Cardiac muscle cell (in vitro differentiated cells and primary cell): ENCODE data around the gene MMP24OS. TPM values are rescaled to one million over a fixed set of nuclear protein-coding genes. Genes with fewer than 3 reads are reported as not detected.

Experiments
- DNase-seq, 2 donors: peaks; one replicate each; pipeline versions ENCODE4 v3.0.0 to v3.0.0-alpha.2; 2010 to 2017; ENCODE audit warnings: low read depth in 1 of 2, low spot score in 1 of 2
- H3K27ac ChIP-seq: fragments of 200-600 bp; sonication (generic); 2 replicates; pipeline ENCODE4 v1.5.1; 2016
- H3K27me3 ChIP-seq: fragments of 200-600 bp; sonication (generic); 2 replicates; pipeline ENCODE4 v1.6.0; 2016; ENCODE audit warnings: control low read depth
- H3K36me3 ChIP-seq: fragments of 200-600 bp; sonication (generic); 2 replicates; pipeline ENCODE4 v1.5.1; 2016; ENCODE audit warnings: control low read depth
- H3K4me1 ChIP-seq: fragments of 200-600 bp; sonication (generic); 2 replicates; pipeline ENCODE4 v1.8.1; 2017; ENCODE audit warnings: low read depth, mild to moderate bottlenecking, mixed run types
- H3K4me3 ChIP-seq: fragments of 200-600 bp; sonication (generic); 2 replicates; pipeline ENCODE4 v1.5.1; 2016; ENCODE audit warnings: mild to moderate bottlenecking
- H3K9me3 ChIP-seq: fragments of 200-600 bp; sonication (generic); 2 replicates; pipeline ENCODE4 v1.5.1; 2017; ENCODE audit warnings: low read depth, mild to moderate bottlenecking, control low read depth
- polyA plus RNA-seq: library from polyadenylated mRNA; unstranded; fragments of >200 nt; fragmentation: Nextera tagmentation; extraction: Ambion mirVana; gene quantifications from 2 replicates; pipeline ENCODE4 v1.2.1, GENCODE V29; 2016
- total RNA-seq: library from RNA; depleted of rRNA; stranded (reverse); fragments of >200 nt; gene quantifications from 2 replicates; pipeline ENCODE4 v1.2.3, GENCODE V29; 2016
- TF ChIP-seq, protein P1 (sequence below): IDR thresholded peaks from 2 replicates; pipeline ENCODE4 v1.5.1; 2012; ENCODE audit warnings: low read depth, mild to moderate bottlenecking, low read length

The MMP24OS gene
- total and polyA plus RNA-seq, 2 experiments from 2014 or later: 29.4 to 61.4 TPM

- no peaks in the 10 kb centered on the region for H3K27me3 ChIP-seq
- H3K27ac ChIP-seq: no peak overlapping the region
- no peaks in the 10 kb centered on the region for H3K36me3 ChIP-seq
- H3K4me3 ChIP-seq: no peak overlapping the region
- no peak for DNase-seq
- H3K4me1 ChIP-seq: peaks cover 16% of the 10 kb centered on the region
- TF ChIP-seq, protein P1, sequence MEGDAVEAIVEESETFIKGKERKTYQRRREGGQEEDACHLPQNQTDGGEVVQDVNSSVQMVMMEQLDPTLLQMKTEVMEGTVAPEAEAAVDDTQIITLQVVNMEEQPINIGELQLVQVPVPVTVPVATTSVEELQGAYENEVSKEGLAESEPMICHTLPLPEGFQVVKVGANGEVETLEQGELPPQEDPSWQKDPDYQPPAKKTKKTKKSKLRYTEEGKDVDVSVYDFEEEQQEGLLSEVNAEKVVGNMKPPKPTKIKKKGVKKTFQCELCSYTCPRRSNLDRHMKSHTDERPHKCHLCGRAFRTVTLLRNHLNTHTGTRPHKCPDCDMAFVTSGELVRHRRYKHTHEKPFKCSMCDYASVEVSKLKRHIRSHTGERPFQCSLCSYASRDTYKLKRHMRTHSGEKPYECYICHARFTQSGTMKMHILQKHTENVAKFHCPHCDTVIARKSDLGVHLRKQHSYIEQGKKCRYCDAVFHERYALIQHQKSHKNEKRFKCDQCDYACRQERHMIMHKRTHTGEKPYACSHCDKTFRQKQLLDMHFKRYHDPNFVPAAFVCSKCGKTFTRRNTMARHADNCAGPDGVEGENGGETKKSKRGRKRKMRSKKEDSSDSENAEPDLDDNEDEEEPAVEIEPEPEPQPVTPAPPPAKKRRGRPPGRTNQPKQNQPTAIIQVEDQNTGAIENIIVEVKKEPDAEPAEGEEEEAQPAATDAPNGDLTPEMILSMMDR: no peak
- H3K9me3 ChIP-seq: no peaks in the 10 kb centered on the region
Observed at GRCh38 chr20:35298264-35298663, 20.3 kb upstream of the MMP24OS start.

GRCh38 chr20:35297740-35298139, 19.8 kb upstream of the MMP24OS start:
- Histone ChIP-seq H3K4me1 (peaks cover 21% of the 10 kb centered on the region), H3K4me3 (no peak overlapping the region), H3K27me3 (no peaks in the 10 kb centered on the region), H3K36me3 (no peaks in the 10 kb centered on the region), H3K27ac (no peak overlapping the region), H3K9me3 (no peaks in the 10 kb centered on the region)
- TF ChIP-seq, protein P1: no peak
- DNase-seq: no peak

DNA sequence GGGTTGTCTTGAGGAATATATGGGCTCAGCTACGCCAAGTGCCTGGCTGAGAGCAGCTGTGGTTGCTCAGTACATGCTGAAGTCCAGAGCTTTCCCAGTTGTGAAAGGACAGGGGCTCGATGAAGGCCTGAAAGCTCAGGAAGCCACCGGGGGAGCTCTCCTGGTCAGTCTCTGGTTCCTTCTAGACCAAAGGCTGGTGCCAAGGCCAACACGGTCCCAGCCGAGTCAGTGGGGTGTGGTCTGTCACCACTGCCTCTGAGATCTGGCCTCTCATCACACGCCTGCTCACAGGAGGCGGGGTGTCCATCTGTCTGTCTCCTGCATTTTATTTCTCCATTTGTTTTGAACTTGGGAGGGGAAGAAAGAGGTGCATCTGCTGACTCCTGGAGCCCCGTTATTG, 19.2 kb upstream of the MMP24OS start:
- H3K4me1 ChIP-seq: peaks cover 23% of the 10 kb centered on the region
- no peaks in the 10 kb centered on the region for H3K9me3 ChIP-seq
- TF ChIP-seq, protein P1: no peak
- H3K36me3 ChIP-seq: no peaks in the 10 kb centered on the region
- DNase-seq: no peak
- H3K27ac ChIP-seq: no peak overlapping the region
- H3K4me3 ChIP-seq: no peak overlapping the region
- no peaks in the 10 kb centered on the region for H3K27me3 ChIP-seq

DNA sequence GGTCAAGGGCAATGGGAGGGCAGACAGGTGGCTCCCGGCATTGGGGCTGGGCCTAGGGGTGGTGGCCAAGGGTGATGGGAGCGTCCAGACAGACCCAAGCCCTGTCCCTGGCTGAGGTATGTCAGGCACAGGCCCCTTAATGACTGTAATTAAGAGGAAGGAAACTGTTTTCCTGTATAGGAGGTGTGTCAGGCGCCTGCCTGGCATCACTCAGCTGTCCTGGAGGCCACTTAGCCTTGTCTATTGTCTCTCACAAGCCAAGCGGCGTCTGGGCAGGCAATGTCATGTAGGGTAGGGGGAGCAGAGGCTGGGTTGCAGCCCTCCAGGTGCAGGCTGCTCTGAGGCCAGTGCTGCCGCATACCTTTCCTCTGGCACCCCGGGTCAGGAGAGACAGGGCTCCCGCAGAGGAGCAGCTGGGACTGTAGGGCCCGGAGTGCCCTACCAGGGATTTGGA, 18.2 kb upstream of the MMP24OS start:
- Histone ChIP-seq H3K4me3 (no peak overlapping the region), H3K9me3 (no peaks in the 10 kb centered on the region), H3K4me1 (peaks cover 23% of the 10 kb centered on the region), H3K27ac (peak overlapping the region; percentile 1), H3K27me3 (no peaks in the 10 kb centered on the region), H3K36me3 (no peaks in the 10 kb centered on the region)
- DNase-seq: peak in 1 of 2 donors; percentile 62
- TF ChIP-seq, protein P1: no peak

DNA sequence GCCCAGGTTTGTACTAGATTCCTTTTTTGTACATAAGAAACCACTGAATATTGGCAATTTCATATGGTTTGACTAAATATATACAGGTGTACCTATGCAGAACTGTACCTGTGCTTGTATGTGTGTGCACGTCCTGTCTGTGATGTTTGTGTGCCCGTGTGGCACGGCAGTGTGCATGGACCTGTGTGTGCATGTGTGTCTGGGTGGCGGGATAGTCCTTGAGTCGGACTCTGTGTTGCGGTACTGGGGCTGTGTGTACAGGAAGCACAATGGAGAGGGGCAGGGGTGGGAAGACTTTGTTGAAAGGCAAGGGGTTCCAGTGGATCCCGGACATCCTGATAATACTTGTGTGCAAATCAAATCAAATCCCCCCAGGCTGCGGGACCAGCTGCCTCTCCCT, 17.8 kb upstream of the MMP24OS start:
- Histone ChIP-seq H3K4me1 (peaks cover 23% of the 10 kb centered on the region), H3K36me3 (no peaks in the 10 kb centered on the region), H3K27me3 (no peaks in the 10 kb centered on the region), H3K4me3 (no peak overlapping the region), H3K27ac (peak overlapping the region; percentile 1), H3K9me3 (no peaks in the 10 kb centered on the region)
- TF ChIP-seq, protein P1: no peak
- DNase-seq: no peak

GRCh38 chr20:35295058-35295457, 17.1 kb upstream of the MMP24OS start:
- Histone ChIP-seq H3K4me1 (peaks cover 23% of the 10 kb centered on the region), H3K36me3 (no peaks in the 10 kb centered on the region), H3K4me3 (no peak overlapping the region), H3K9me3 (no peaks in the 10 kb centered on the region), H3K27ac (no peak overlapping the region), H3K27me3 (no peaks in the 10 kb centered on the region)
- TF ChIP-seq, protein P1: no peak
- DNase-seq: no peak
